Large intestine (tissue), 3 donors: ENCODE measurements around the gene ANKDD1B. TPM values are rescaled to one million over a fixed set of nuclear protein-coding genes. Genes with fewer than 3 reads are reported as not detected.
"Not testable (repeated sequence)": the region's sequence is repeated elsewhere in the genome, so short reads cannot be mapped to it uniquely, and the experiment has no call there.

Source experiments
- DNase-seq, 2 donors: peaks; one replicate each; pipeline versions ENCODE4 v3.0.0 to v3.0.0-alpha.2; 2013
- H3K27ac ChIP-seq: one replicate; pipeline ENCODE4 v1.5.1; 2013; ENCODE audit warnings: low read length
- H3K27me3 ChIP-seq: 2 replicates; pipeline ENCODE4 v1.6.1; 2013; ENCODE audit warnings: low read length; ENCODE audit not compliant: control insufficient read depth, insufficient read depth
- H3K36me3 ChIP-seq: 2 replicates; pipeline ENCODE4 v1.6.1; 2013; ENCODE audit warnings: low read length; ENCODE audit not compliant: control insufficient read depth, insufficient read depth
- H3K4me1 ChIP-seq: one replicate; pipeline ENCODE4 v1.6.1; 2013; ENCODE audit warnings: low read length; ENCODE audit not compliant: control insufficient read depth, insufficient read depth
- H3K4me3 ChIP-seq: one replicate; pipeline ENCODE4 v1.5.1; 2013; ENCODE audit warnings: low read length
- H3K9me3 ChIP-seq: one replicate; pipeline ENCODE4 v1.6.1; 2013; ENCODE audit warnings: mild to moderate bottlenecking, low read depth, low read length, moderate library complexity; ENCODE audit not compliant: control insufficient read depth
- WGBS: methylation state at CpG from one replicate; pipeline ENCODE4 v1.1.5; 2013; ENCODE audit warnings: low lambda C conversion rate; ENCODE audit not compliant: insufficient coverage; 5-methylcytosine and 5-hydroxymethylcytosine counted together
- polyA plus RNA-seq: library from polyadenylated mRNA; unstranded; fragments of 120-200 nt; gene quantifications from one replicate; pipeline ENCODE4 v1.2.1, GENCODE V29; 2013

Gene ANKDD1B
- polyA plus RNA-seq, 1 donor, result 18.1 TPM

- 100% methylated on average over 1 of the region's 3 CpGs for WGBS
- Histone ChIP-seq H3K4me3 (no peak overlapping the region), H3K27ac (no peak overlapping the region), H3K4me1 (no peaks in the 10 kb centered on the region), H3K36me3 (peaks cover 15% of the 10 kb centered on the region), H3K27me3 (no peaks in the 10 kb centered on the region), H3K9me3 (no peaks in the 10 kb centered on the region)
- no peak for DNase-seq
These were observed 22.6 kb upstream of the ANKDD1B start for GRCh38 chr5:75588666-75589065.

GRCh38 chr5:75600535-75600934, 10.7 kb upstream of the ANKDD1B start:
- H3K4me1 ChIP-seq, result no peaks in the 10 kb centered on the region
- DNase-seq, result no peak
- no peaks in the 10 kb centered on the region for H3K9me3 ChIP-seq
- no peak overlapping the region for H3K4me3 ChIP-seq
- peaks cover 11% of the 10 kb centered on the region for H3K36me3 ChIP-seq
- no peak overlapping the region for H3K27ac ChIP-seq
- no peaks in the 10 kb centered on the region for H3K27me3 ChIP-seq

GRCh38 chr5:75601567-75601966, 9.7 kb upstream of the ANKDD1B start:
- no peaks in the 10 kb centered on the region for H3K9me3 ChIP-seq
- H3K4me3 ChIP-seq, result no peak overlapping the region
- peaks cover 9% of the 10 kb centered on the region for H3K36me3 ChIP-seq
- H3K4me1 ChIP-seq, result no peaks in the 10 kb centered on the region
- H3K27ac ChIP-seq, result no peak overlapping the region
- no CpG with 5 or more reads among the region's 1 CpG for WGBS
- DNase-seq, result no peak
- H3K27me3 ChIP-seq, result no peaks in the 10 kb centered on the region

GRCh38 chr5:75601996-75602395, 9.3 kb upstream of the ANKDD1B start:
- Histone ChIP-seq H3K9me3 (no peaks in the 10 kb centered on the region), H3K27me3 (no peaks in the 10 kb centered on the region), H3K27ac (no peak overlapping the region), H3K36me3 (peaks cover 9% of the 10 kb centered on the region), H3K4me3 (no peak overlapping the region), H3K4me1 (no peaks in the 10 kb centered on the region)
- no CpG with 5 or more reads among the region's 3 CpGs for WGBS
- no peak for DNase-seq

- no peak for DNase-seq
- no peaks in the 10 kb centered on the region for H3K9me3 ChIP-seq
- no peak overlapping the region for H3K27ac ChIP-seq
- no peak overlapping the region for H3K4me3 ChIP-seq
- no peaks in the 10 kb centered on the region for H3K4me1 ChIP-seq
- H3K36me3 ChIP-seq, result peaks cover 9% of the 10 kb centered on the region
- no peaks in the 10 kb centered on the region for H3K27me3 ChIP-seq
These were observed 7.9 kb upstream of the ANKDD1B start for GRCh38 chr5:75603371-75603770.

GRCh38 chr5:75603821-75604220, 7.4 kb upstream of the ANKDD1B start:
- H3K4me1 ChIP-seq, result no peaks in the 10 kb centered on the region
- no peak overlapping the region for H3K4me3 ChIP-seq
- H3K27me3 ChIP-seq, result no peaks in the 10 kb centered on the region
- no peak overlapping the region for H3K27ac ChIP-seq
- no peaks in the 10 kb centered on the region for H3K9me3 ChIP-seq
- H3K36me3 ChIP-seq, result peaks cover 8% of the 10 kb centered on the region
- no peak for DNase-seq
- no CpG with 5 or more reads among the region's 2 CpGs for WGBS

- DNase-seq, H3K27me3 ChIP-seq, H3K9me3 ChIP-seq, H3K36me3 ChIP-seq, H3K4me3 ChIP-seq, H3K4me1 ChIP-seq, H3K27ac ChIP-seq: not testable (repeated sequence)
- WGBS, result no CpG with 5 or more reads among the region's 5 CpGs
These were observed 3.9 kb upstream of the ANKDD1B start for GRCh38 chr5:75607341-75607740.

- H3K9me3 ChIP-seq, result no peaks in the 10 kb centered on the region
- no peak overlapping the region for H3K27ac ChIP-seq
- DNase-seq, result no peak
- H3K4me3 ChIP-seq, result no peak overlapping the region
- no CpG with 5 or more reads among the region's 1 CpG for WGBS
- H3K36me3 ChIP-seq, result no peaks in the 10 kb centered on the region
- H3K4me1 ChIP-seq, result peaks cover 3% of the 10 kb centered on the region
- H3K27me3 ChIP-seq, result no peaks in the 10 kb centered on the region
These were observed 2.4 kb upstream of the ANKDD1B start for GRCh38 chr5:75608870-75609269.

- WGBS, result 60% methylated on average over 1 of the region's 5 CpGs
These were observed 1.1 kb upstream of the ANKDD1B start for GRCh38 chr5:75610201-75610600.

GRCh38 chr5:75610859-75611310, 368 bp upstream of the ANKDD1B start:
- H3K9me3 ChIP-seq, H3K27me3 ChIP-seq, H3K4me1 ChIP-seq, H3K36me3 ChIP-seq: not testable (repeated sequence)
- peak in 1 of 2 donors; percentile 64 for DNase-seq
- H3K4me3 ChIP-seq, result peak overlapping the region; percentile 76
- peak overlapping the region; percentile 75 for H3K27ac ChIP-seq
- WGBS, result no CpG with 5 or more reads among the region's 11 CpGs

More at GRCh38 chr5:75610201-75610600, 1.1 kb upstream of the ANKDD1B start:
- peaks cover 10% of the 10 kb centered on the region for H3K4me1 ChIP-seq
- no peaks in the 10 kb centered on the region for H3K27me3 ChIP-seq
- no peak overlapping the region for H3K27ac ChIP-seq
- no peak overlapping the region for H3K4me3 ChIP-seq
- DNase-seq, result no peak
- no peaks in the 10 kb centered on the region for H3K9me3 ChIP-seq
- H3K36me3 ChIP-seq, result no peaks in the 10 kb centered on the region

GRCh38 chr5:75612226-75612569, 945 bp downstream of the ANKDD1B start:
- DNase-seq, result peak in 1 of 2 donors; percentile 46
- H3K4me1 ChIP-seq, result peaks cover 14% of the 10 kb centered on the region
- H3K27me3 ChIP-seq, result no peaks in the 10 kb centered on the region
- peak overlapping the region; percentile 76 for H3K4me3 ChIP-seq
- no peaks in the 10 kb centered on the region for H3K36me3 ChIP-seq
- H3K27ac ChIP-seq, result no peak overlapping the region
- H3K9me3 ChIP-seq, result no peaks in the 10 kb centered on the region
- WGBS, result 0% methylated on average over 1 of the region's 12 CpGs
